ENCODE measurements around the gene TALDO1.

GRCh38 chr11:728901-729491 lies 18.3 kb upstream of the TALDO1 start:
- TF ChIP-seq GATA3 (IDR thresholded peaks at IDR 0.05; ENCODE audit: low read depth, low read length) (no peak), GATA2 (IDR thresholded peaks at IDR 0.05; ENCODE audit: low read depth, low read length) (no peak)
